Ovary (tissue), 9 donors: ENCODE data around the gene PLAGL2. TPM values are rescaled to one million over a fixed set of nuclear protein-coding genes. Genes with fewer than 3 reads are reported as not detected.

Experiments used
- DNase-seq, 5 donors: peaks; one replicate each; pipeline ENCODE4 v3.0.0-alpha.2; 2019 to 2020
- H3K27ac ChIP-seq, 2 donors: fragments of 200-600 bp; one replicate each; pipeline versions ENCODE4 v1.5.1 to v1.8.0; 2019 to 2022
- H3K27me3 ChIP-seq: fragments of 200-600 bp; one replicate; pipeline ENCODE4 v1.8.0; 2022
- H3K36me3 ChIP-seq: fragments of 200-600 bp; sonication (generic); one replicate; pipeline ENCODE4 v1.5.1; 2019
- H3K4me1 ChIP-seq: one replicate; pipeline ENCODE4 v1.8.1; 2013; ENCODE audit warnings: mild to moderate bottlenecking, moderate library complexity; ENCODE audit not compliant: insufficient read depth
- H3K4me3 ChIP-seq: fragments of 200-600 bp; sonication (generic); one replicate; pipeline ENCODE4 v1.5.1; 2017
- H3K9me3 ChIP-seq, 2 donors: fragments of 200-600 bp in 1 of 2; sonication (generic) in 1 of 2; one replicate each; pipeline versions ENCODE4 v1.5.1 to v1.8.1; 2013 to 2019; ENCODE audit warnings: mild to moderate bottlenecking in 1 of 2, moderate library complexity in 1 of 2
- EP300 ChIP-seq: sonication (generic); formaldehyde crosslinking; IDR thresholded peaks from one replicate; pipeline ENCODE4 v1.6.1; 2017; ENCODE audit warnings: antibody characterized with exemption
- POLR2A ChIP-seq: fragments of 450-650 bp; IDR thresholded peaks from one replicate; pipeline ENCODE4 v1.6.1; 2017; ENCODE audit warnings: antibody characterized with exemption, mild to moderate bottlenecking, moderate library complexity
- WGBS, 3 donors: extraction: QIAGEN DNeasy Blood & Tissue Kit in 1 of 3; methylation state at CpG; one replicate each; pipeline versions ENCODE4 v1.1.5 to v1.1.7; 2013 to 2017; 5-methylcytosine and 5-hydroxymethylcytosine counted together
- intact Hi-C, 4 donors: fragments of 100-400 bp; cut with DNase I; formaldehyde crosslinking; loops; one replicate each; pipeline versions ENCODE4 v1.11.0 to v1.15.1; 2022 to 2023
- polyA plus RNA-seq, 2 donors: library from polyadenylated mRNA; stranded (reverse); fragments of 200-250 nt in 1 of 2; fragments of 350-450 nt in 1 of 2; fragmentation: Illumina TruSeq in 1 of 2; extraction: RNeasy Lipid Tissue Mini Kit (QIAGEN cat#74804) in 1 of 2; gene quantifications; one replicate each; pipeline ENCODE4 v1.2.3, GENCODE V29; 2013 to 2014
- total RNA-seq, 7 donors: library from RNA; depleted of rRNA in 2 of 7; stranded (reverse); fragments of >200 nt in 2 of 7; fragmentation: NEBNext Ultra II Directional in 3 of 7; extraction: Animal tissue kit (Norgen Biotek cat#: 25700) in 3 of 7; gene quantifications; one replicate each; pipeline versions ENCODE4 v1.1.0 to v1.2.4, GENCODE V29; 2016 to 2023
- TF ChIP-seq, protein P1 (sequence below), 3 donors: fragments of 450-650 bp in 2 of 3; fragments of 200-600 bp in 1 of 3; IDR thresholded peaks; one replicate each; pipeline versions ENCODE4 v1.5.1 to v1.8.0; 2016 to 2022; ENCODE audit warnings: antibody characterized with exemption in 3 of 3, mild to moderate bottlenecking in 1 of 3
- donor health status: DM: no; HTN: no; CAD: no; lungs with moderate emphysema.
- donor health status: DM: no; HTN: no; CAD: no.
- donor health status: Bipolar disorder and iron deficiency.
- donor health status: DM: yes; HTN: yes; CAD: no.
- donor health status: DM: no; HTN: no; CAD: no.
- donor health status: DM: yes; HTN: yes; CAD: no.

PLAGL2 gene
- total and polyA plus RNA-seq, 9 donors, result 5.4 to 21.8 (median 14.7) TPM

DNA sequence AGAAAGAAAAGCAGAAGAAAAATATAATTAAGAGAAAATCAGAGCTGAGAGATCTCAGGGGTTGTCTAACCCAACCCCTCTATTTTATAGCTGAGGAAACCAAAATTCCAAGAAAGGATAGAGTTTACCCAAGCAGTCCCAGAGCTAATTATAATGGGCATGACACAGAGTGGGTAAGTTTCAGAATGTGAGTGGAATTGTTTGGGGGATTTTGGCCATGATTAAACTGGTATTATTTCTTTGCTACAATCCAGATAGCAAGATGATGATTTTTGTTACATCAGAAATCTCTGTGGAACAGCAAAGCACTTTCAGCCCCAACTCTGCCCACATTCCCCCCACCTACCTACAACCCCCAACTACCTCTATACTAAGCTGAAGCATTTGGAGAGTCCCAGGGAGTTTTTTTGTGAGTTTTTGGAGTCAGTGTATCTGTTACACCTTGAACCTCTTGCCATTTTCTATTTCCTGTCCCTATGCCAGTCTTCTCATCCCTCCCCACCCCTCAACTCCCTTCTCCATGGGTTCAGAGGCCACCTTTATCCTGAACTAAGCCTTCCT, 24.9 kb upstream of the PLAGL2 start:
- Histone ChIP-seq H3K27me3 (no peaks in the 10 kb centered on the region), H3K4me3 (no peak overlapping the region), H3K9me3 (no peaks in the 10 kb centered on the region), H3K27ac (no peak overlapping the region), H3K4me1 (no peaks in the 10 kb centered on the region), H3K36me3 (no peaks in the 10 kb centered on the region)
- TF ChIP-seq, protein P1, sequence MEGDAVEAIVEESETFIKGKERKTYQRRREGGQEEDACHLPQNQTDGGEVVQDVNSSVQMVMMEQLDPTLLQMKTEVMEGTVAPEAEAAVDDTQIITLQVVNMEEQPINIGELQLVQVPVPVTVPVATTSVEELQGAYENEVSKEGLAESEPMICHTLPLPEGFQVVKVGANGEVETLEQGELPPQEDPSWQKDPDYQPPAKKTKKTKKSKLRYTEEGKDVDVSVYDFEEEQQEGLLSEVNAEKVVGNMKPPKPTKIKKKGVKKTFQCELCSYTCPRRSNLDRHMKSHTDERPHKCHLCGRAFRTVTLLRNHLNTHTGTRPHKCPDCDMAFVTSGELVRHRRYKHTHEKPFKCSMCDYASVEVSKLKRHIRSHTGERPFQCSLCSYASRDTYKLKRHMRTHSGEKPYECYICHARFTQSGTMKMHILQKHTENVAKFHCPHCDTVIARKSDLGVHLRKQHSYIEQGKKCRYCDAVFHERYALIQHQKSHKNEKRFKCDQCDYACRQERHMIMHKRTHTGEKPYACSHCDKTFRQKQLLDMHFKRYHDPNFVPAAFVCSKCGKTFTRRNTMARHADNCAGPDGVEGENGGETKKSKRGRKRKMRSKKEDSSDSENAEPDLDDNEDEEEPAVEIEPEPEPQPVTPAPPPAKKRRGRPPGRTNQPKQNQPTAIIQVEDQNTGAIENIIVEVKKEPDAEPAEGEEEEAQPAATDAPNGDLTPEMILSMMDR (IDR thresholded peaks at IDR 0.05), result no peak
- TF ChIP-seq EP300, result no peak
- DNase-seq, result no peak
- intact Hi-C loops, result no loop called here

DNA sequence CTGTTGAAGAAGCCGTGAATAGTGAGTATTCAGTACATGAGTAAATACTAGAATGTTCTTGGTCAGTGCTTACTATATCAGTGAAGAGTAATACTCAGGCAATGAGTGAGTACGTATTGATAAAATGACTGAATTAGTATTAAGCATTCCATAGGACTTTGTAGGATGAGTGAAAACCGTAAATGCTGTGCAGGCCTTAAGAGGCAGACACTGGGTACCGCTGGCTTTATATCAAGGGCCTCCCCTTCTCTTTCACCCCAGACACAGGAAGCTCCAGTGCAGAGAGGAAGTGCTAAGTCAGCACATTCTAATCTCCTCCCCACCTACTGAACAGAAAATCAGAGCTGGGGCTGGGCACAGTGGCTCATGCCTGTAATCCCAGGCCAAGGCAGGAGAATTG, 24.3 kb upstream of the PLAGL2 start:
- 69 to 78% (median 72%) methylated on average over 4 of the region's 4 CpGs for whole genome bisulfite sequencing, 3 donors
- TF ChIP-seq POLR2A, result no peak
- TF ChIP-seq EP300, result no peak
- TF ChIP-seq, protein P1 (IDR thresholded peaks at IDR 0.05), result no peak
- DNase-seq, result no peak
- H3K27me3 ChIP-seq, result no peaks in the 10 kb centered on the region
- no peaks in the 10 kb centered on the region for H3K9me3 ChIP-seq
- intact Hi-C loops, result no loop called here
- H3K4me1 ChIP-seq, result no peaks in the 10 kb centered on the region
- no peaks in the 10 kb centered on the region for H3K36me3 ChIP-seq
- H3K4me3 ChIP-seq, result no peak overlapping the region
- H3K27ac ChIP-seq, result no peak overlapping the region

DNA sequence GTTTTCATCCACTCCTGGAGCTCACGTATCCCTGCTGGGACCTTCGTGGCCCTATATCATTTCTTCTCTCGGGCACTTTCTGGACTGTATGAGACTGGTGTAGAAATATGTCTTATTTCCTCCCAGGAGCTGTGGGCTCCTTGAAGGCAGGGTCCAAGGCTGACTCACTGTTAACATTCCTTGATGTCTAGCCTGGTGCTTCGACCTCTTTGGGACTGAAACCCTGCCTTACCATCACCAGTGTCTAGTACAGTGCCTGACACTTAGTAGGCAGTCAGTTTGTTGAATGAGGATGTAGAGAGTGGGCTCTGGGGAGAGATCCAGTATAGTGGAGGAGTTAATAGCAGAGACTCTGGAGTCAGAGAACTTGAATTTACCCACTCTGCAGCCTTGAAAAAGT, 23.7 kb upstream of the PLAGL2 start:
- 94 to 96% (median 96%) methylated on average over 4 of the region's 4 CpGs for WGBS, 3 donors
- TF ChIP-seq POLR2A (no peak), EP300 (no peak)
- TF ChIP-seq, protein P1 (IDR thresholded peaks at IDR 0.05), result no peak
- DNase-seq, result no peak
- H3K27me3 ChIP-seq, result no peaks in the 10 kb centered on the region
- intact Hi-C loops, result no loop called here
- H3K27ac ChIP-seq, result no peak overlapping the region
- no peaks in the 10 kb centered on the region for H3K4me1 ChIP-seq
- no peaks in the 10 kb centered on the region for H3K36me3 ChIP-seq
- H3K9me3 ChIP-seq, result no peaks in the 10 kb centered on the region
- H3K4me3 ChIP-seq, result no peak overlapping the region

DNA sequence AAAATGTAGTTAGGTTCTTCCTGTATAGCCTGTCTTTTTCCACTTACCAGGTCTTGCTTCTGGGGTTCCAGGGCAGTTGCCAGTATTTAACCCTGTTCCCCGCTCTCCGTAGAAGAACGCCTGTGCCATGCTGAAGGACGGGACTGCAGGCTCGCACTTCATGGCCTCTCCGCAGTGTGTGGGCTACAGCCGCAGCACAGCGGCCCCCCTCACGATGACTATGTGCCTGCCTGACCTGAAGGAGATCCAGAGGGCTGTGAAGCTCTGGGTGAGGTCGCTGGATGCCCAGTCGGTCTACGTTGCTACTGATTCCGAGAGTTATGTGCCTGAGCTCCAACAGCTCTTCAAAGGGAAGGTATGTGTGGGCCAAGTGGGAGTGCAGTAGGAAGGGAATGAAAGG, 23.2 kb upstream of the PLAGL2 start:
- H3K4me1 ChIP-seq, result no peaks in the 10 kb centered on the region
- H3K9me3 ChIP-seq, result no peaks in the 10 kb centered on the region
- TF ChIP-seq EP300 (no peak), POLR2A (no peak)
- TF ChIP-seq, protein P1 (IDR thresholded peaks at IDR 0.05), result no peak
- no peaks in the 10 kb centered on the region for H3K27me3 ChIP-seq
- no peaks in the 10 kb centered on the region for H3K36me3 ChIP-seq
- no peak for DNase-seq
- intact Hi-C loops, result no loop called here
- no peak overlapping the region for H3K4me3 ChIP-seq
- H3K27ac ChIP-seq, result no peak overlapping the region
- WGBS, 3 donors, result 91 to 95% (median 94%) methylated on average over 13 of the region's 13 CpGs
